ENCODE results near the gene EHBP1L1. TPM values are rescaled to one million over a fixed set of nuclear protein-coding genes. Genes with fewer than 3 reads are reported as not detected.

Gene EHBP1L1
- total RNA-seq, 1 experiment from 2014 or later: 126 TPM

DNA sequence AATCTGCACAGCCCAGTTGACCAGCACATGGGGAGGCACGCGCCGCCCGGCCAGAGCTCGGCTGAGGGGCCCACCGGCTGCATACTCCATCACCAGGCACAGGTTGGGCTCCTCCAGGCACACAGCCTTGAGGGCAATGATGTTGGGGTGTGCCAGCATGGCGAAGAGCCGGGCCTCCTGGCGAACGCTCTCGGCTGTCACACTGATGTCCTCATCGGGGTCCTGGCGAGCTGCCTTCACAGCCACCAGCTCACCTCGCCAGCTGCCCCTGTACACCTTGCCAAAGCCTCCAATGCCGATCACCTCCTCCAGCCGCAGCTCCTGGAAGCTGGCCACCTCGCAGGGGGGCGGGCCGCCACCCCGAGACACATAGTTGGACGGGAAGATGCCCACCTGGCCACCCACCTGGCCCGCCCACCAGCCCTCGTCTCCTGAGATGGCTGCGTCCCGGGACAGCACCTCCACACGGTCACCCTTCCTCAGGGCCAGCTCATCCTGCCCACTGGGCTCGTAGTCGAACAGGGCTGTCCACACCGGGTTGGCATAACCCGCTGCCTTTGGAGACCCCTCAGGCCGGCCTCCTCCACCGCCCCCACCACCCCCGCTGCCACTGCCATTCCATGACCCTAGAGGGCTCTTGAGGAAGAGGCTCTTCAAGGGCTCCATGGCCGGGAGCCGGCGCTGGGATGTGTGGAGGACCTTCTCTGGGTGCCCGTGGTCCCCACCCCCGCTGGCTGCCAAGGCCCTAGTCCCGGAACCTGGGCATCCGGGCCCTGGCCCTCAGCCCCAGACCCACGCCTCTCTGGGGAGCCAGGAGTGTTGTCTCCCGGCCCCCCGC, 37.5 kb downstream of the EHBP1L1 start:
- Histone ChIP-seq H3K4me2 (ENCODE audit: low read length) (peak overlapping the region; percentile 92), H3K4me1 (ENCODE audit: insufficient read depth, low read length) (peaks cover 35% of the 10 kb centered on the region), H3K4me3 (ENCODE audit: low read length) (peak overlapping the region; percentile 90), H3K27ac (ENCODE audit: low read length) (peak overlapping the region; percentile 81), H2AFZ (ENCODE audit: low read length) (peak overlapping the region; percentile 57; the same call in 1 of the 2 replicates), H3K36me3 (ENCODE audit: low read depth, low read length) (peaks cover 12% of the 10 kb centered on the region; the same call in 1 of the 2 replicates), H3K79me2 (ENCODE audit: low read length) (peaks cover 80% of the 10 kb centered on the region), H3K9me2 (replicated peaks; ENCODE audit: low read length) (no peaks in the 10 kb centered on the region), H3K9ac (ENCODE audit: low read length) (peak overlapping the region; percentile 94), H3K9me3 (ENCODE audit: low read length) (no peaks in the 10 kb centered on the region), H3K27me3 (ENCODE audit: low read length) (no peaks in the 10 kb centered on the region), H3F3A (ENCODE audit: low read length, unreplicated experiment) (no peaks in the 10 kb centered on the region), H4K20me1 (ENCODE audit: low read length) (peaks cover 17% of the 10 kb centered on the region)
- POLR2A ChIA-PET (ENCODE audit: unreplicated experiment): interaction anchor here (0.6 to 0.7 kb wide), 2 partner anchors 36 to 43 kb away, joined by 3 read pairs; partner anchors contain the start of gene ZNRD2
- no peak for TF ChIP-seq EZH2 (IDR thresholded peaks at IDR 0.05; ENCODE audit: low read length, unreplicated experiment)
- TF ChIP-seq EZH2phosphoT487 (IDR thresholded peaks at IDR 0.05; ENCODE audit: borderline replicate concordance, low read length): no peak
- TF ChIP-seq, protein P1, sequence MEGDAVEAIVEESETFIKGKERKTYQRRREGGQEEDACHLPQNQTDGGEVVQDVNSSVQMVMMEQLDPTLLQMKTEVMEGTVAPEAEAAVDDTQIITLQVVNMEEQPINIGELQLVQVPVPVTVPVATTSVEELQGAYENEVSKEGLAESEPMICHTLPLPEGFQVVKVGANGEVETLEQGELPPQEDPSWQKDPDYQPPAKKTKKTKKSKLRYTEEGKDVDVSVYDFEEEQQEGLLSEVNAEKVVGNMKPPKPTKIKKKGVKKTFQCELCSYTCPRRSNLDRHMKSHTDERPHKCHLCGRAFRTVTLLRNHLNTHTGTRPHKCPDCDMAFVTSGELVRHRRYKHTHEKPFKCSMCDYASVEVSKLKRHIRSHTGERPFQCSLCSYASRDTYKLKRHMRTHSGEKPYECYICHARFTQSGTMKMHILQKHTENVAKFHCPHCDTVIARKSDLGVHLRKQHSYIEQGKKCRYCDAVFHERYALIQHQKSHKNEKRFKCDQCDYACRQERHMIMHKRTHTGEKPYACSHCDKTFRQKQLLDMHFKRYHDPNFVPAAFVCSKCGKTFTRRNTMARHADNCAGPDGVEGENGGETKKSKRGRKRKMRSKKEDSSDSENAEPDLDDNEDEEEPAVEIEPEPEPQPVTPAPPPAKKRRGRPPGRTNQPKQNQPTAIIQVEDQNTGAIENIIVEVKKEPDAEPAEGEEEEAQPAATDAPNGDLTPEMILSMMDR (conservative IDR thresholded peaks at IDR 0.05; ENCODE audit: low read depth, low read length): no peak; the same call in 1 of the 2 replicates
- intact Hi-C loops (cut with micrococcal nuclease): loop anchor here (10.0 kb wide), 1 partner anchor 69 kb away; no protein-coding TSS in a partner anchor
- ATAC-seq: no peak
- peak; percentile 20 for DNase-seq
- no TSS peak for BruUV-seq (replicated peaks)
- CTCF ChIA-PET: no interaction called here

DNA sequence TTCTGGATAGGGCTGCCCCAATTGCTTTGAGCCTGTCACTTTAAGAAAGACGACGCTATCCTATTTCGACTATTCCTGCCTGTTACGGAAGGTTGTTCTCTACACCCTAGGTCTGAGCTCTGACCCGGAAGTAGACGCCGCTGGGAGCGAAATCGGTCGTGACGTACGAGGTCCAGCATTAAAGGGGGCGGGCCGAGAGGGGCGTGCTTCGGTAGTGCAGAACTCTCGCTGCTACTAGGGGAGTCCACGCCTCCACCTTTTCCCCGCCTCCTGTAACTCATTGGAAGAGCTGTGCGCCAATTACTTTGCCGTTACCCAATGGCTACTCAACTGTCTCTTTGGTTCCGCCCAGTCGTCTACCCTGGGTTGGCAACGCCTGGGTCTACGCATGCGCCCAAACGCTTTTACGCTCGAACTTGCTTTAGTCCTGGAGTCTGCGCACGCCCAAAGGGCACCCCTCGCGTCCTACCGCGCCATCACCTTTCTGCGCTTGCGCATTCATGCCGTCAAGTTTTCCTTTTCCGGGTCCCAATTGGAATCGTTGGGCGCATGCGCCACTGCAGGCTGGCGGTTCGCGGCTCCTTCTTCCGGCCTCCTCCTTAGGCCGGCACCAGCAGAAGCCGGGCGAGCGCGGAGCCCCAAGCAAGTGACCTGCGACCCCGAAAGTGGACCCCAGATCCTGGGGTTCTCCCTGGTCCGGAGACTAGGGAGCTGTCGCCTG, 39.5 kb downstream of the EHBP1L1 start, which contains the start of gene PCNX3:
PCNX3 (plus strand) TSS at position 548 of the 721 bp plus-strand sequence. CDS start 536 bp downstream, outside the sequence.
- no peaks in the 10 kb centered on the region for H3K27me3 ChIP-seq (ENCODE audit: low read length)
- H2AFZ ChIP-seq (ENCODE audit: low read length): peak within 1 kb of the TSS; percentile 57; the same call in 1 of the 2 replicates
- peaks cover 35% of the 10 kb centered on the region for H3K4me1 ChIP-seq (ENCODE audit: insufficient read depth, low read length)
- H3F3A ChIP-seq (ENCODE audit: low read length, unreplicated experiment): no peaks in the 10 kb centered on the region
- peaks cover 27% of the 10 kb centered on the region for H3K36me3 ChIP-seq (ENCODE audit: low read depth, low read length)
- no peaks in the 10 kb centered on the region for H3K9me3 ChIP-seq (ENCODE audit: low read length)
- ATAC-seq (peak; percentile 82), DNase-seq (peak; percentile 100)
- H3K27ac ChIP-seq (ENCODE audit: low read length): peak within 1 kb of the TSS; percentile 81
- intact Hi-C loops (cut with micrococcal nuclease): loop anchor here (1.0 to 10.0 kb wide), 5 partner anchors 23 to 244 kb away; partner anchors contain the start of genes EHBP1L1 and SIPA1
- no peak for TF ChIP-seq EZH2phosphoT487 (IDR thresholded peaks at IDR 0.05; ENCODE audit: borderline replicate concordance, low read length)
- TF ChIP-seq, protein P1 (conservative IDR thresholded peaks at IDR 0.05; ENCODE audit: low read depth, low read length): no peak
- no peak for TF ChIP-seq EZH2 (IDR thresholded peaks at IDR 0.05; ENCODE audit: low read length, unreplicated experiment)
- H4K20me1 ChIP-seq (ENCODE audit: low read length): peaks cover 17% of the 10 kb centered on the region
- POLR2A ChIA-PET (ENCODE audit: unreplicated experiment): interaction anchor here (0.5 to 1.3 kb wide), 10 partner anchors 8 to 757 kb away, joined by 3 to 5 read pairs (median 4); partner anchors contain the start of genes KCNK7 and OVOL1
- peak within 1 kb of the TSS; percentile 90 for H3K4me3 ChIP-seq (ENCODE audit: low read length)
- H3K4me2 ChIP-seq (ENCODE audit: low read length): peak within 1 kb of the TSS; percentile 92
- CTCF ChIA-PET: interaction anchor here (0.6 to 1.3 kb wide), 4 partner anchors 21 to 283 kb away, joined by 3 to 4 read pairs (median 4); partner anchors contain the start of gene FAM89B
- H3K79me2 ChIP-seq (ENCODE audit: low read length): peaks cover 87% of the 10 kb centered on the region
- H3K9me2 ChIP-seq (replicated peaks; ENCODE audit: low read length): no peaks in the 10 kb centered on the region
- BruUV-seq (replicated peaks): no TSS peak
- H3K9ac ChIP-seq (ENCODE audit: low read length): peak within 1 kb of the TSS; percentile 94
